HG03135 (cell line): ENCODE data around the gene CEP192.
"Not testable (repeated sequence)": the region's sequence is repeated elsewhere in the genome, so short reads cannot be mapped to it uniquely, and the experiment has no call there.

Experiments
- ATAC-seq: cut with Tn5 transposase; IDR thresholded peaks from one replicate; pipeline ENCODE4 v1.9.1; 2021; ENCODE audit warnings: mild to moderate bottlenecking, moderate library complexity; ENCODE audit not compliant: unreplicated experiment

CEP192 gene

DNA sequence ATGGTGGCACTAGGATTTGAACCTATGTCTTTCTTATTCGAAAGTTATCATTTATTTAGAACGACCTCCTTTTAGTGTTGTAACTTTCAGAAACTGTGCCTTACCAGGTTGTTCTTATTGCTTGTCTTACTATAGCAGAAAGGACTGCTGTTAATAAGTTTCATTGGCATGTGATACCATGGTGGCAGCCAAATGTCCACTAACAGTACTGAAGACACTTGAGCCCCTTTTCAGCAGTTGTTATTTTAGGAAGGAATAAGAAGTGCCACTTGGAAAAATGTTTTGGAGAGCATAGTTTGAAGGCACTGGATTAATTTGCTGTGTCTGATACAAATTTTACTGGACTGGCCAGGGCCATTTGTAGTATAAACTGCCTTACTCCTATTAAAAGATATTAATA, 37.7 kb downstream of the CEP192 start:
- ATAC-seq, result no peak

DNA sequence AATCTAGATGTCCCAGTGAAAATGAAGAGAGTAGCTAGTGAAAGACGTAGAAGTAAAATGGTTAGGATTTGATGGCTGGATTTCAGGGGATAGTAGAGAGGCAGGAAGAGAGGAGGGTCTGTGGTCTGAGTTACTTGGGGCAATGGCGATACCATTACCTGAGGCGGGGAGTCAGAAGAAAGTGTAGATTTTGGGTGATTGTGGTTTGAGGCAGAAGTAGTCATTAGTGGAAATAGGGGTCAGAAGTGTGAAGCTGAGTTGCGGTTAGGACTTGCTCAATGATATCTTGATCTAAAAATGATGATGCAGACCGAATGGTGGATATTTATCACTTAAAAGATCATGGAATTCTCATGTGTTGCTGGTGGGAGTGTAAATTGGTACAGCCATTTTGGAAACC, 41.0 kb downstream of the CEP192 start:
- ATAC-seq, result no peak

DNA sequence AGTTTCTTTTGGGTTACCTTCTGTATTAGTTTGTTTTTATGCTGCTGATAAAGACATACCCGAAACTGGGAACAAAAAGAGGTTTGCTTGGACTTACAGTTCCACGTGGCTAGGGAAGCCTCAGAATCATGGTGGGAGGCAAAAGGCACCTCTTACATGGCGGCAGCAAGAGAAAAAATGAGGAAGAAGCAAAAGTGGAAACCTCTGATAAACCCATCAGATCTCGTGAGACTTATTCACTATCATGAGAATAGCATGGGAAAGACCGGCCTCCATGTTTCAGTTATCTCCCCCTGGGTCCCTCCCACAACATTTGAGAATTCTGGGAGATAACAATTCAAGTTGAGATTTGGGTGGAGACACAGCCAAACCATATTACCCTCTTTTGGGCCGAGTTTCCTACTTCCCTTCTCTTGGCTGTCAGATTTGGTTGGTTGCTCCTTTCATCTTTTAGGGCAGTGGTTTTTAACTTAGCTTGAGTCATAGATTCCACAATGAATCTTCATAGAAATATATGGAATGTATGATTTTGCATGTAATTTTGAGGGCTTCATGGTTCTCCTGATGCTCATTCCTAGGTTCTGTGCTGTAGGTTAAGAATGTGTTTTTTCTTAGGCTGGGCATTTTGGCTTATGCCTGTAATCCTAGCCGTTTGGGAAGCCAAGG, 44.2 kb downstream of the CEP192 start:
- ATAC-seq, result no peak

DNA sequence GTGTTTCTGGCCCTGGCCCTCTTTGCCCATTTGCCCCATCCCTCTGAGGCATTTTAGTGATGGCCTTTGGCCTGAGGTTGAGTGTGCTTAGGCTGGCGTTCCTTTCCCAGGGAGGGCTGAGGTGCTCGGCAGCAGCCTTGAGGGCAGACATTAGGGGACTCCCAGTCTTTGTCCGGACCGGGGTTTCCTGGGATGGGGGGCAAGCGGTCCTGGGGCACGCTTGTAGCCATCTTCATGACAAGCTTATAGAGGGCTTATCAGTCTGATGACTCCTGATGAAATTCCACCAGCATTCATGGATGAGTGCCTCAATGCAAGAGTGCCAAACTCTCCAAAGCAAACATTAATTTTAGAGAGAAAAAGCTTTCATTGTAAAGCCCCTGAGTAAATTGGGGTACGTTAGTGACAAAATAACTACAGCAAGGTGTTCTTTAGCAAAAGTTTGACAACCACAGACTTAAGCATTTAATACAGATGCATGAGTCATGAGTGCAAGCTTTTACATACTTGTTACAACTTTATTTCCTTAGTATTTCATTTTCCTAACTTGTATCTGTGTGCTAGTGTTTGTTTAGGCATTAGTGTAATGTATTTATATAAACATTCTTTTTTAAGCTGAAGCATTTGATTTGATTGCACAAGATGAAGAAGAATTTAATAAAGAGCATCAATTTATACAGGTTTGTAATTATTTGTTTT, 45.6 kb downstream of the CEP192 start:
- no peak for ATAC-seq

DNA sequence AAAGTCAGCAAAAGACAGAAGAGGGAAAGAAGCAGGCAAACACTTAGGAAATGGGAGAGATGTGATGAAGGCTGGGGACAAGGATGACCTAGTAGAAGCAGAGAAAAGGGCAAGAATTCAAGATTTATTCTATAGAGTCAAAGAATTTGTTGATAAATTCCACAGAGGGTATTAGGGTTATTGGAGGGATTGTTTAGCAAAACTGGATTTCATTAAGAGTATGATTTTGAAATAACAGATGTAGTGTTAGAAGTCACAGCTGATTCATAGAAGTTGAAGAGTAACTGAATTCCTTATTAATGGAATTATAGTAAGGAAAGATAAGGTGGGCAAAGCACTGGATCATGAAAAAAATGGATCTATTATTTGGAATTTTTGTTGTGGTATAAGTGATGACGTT, 48.6 kb downstream of the CEP192 start:
- ATAC-seq, result no peak

DNA sequence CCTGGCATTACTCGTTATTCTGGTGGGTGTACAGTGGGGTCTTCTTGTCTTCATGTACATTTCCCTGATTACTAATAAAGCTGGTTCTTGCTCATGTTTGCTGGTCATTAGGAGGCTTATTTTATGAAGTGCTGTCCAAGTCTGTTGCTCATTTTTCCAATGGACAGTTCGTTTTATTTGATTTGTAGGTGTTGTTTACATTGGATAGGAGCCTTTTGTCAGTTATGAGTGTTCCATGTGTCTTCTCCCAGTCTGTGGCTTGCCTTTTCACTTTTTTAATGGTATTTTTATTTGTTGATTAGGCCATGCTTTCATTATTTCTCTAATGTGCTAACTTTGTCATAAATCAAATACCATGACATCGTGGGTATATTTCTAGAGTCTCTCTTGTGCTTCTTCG, 51.9 kb downstream of the CEP192 start:
- ATAC-seq, result no peak

DNA sequence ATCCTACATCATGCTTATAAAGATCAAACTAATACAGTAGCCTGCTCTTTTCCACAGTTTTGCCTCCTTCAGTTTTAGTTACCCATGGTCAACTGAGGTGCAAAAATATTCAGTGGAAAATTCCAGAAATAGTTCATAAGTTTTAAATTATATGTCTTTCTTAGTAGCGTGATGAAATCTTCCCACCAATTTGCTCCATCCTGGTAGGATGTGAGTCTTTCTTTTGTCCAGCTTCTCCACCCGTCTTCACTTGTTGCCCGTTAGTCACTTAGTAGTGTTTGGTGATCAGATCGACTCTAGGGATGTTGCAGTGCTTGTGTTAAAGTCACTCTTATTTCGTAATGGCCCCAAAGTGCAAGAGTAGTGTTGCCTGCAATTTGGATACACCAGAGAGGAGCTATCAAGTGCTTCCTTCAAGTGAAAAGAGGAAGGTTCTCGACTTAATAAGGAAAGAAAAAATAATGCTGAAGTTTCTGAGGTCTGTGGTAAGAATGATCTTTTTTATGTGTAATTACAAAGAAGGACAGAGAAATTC, 57.0 kb downstream of the CEP192 start:
- no peak for ATAC-seq

DNA sequence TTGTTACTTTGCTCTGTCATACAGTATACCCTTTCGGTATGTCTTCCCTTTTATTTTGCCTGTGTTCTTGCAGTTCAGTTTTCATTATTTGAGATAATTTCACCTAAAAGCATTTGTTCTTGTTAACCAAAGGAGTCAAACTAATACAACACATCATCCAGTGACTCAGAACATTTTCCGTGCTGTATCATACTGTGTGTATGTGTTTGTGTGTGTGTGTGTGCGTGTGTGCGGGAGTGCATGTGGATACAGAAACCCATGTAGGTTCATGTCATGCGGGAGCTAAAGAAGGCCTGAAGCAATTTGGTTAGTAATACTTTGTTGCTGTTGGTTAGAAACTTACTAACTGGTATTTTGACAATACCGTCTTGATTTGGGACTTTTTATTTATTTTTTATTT, 60.0 kb downstream of the CEP192 start:
- ATAC-seq, result no peak

DNA sequence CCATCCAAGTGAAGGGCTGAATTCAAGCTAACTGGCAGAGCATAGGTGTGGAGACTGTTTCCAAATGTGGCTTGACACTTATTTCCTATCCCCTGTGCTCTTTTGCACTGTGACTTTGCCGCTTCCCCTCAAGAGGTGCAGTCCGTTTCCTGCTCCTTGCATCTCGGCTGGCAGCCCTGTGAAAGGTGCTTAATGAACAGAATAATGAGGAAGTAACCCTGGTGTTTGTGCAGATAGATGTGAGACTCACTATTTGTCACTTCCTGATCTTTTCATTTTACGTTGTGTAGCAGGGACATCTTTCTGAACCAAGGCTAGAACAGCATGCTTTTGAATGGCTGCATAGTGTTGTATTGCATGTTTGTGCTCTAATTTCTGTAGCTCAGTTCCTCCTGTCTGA, 60.8 kb downstream of the CEP192 start:
- ATAC-seq, result no peak

DNA sequence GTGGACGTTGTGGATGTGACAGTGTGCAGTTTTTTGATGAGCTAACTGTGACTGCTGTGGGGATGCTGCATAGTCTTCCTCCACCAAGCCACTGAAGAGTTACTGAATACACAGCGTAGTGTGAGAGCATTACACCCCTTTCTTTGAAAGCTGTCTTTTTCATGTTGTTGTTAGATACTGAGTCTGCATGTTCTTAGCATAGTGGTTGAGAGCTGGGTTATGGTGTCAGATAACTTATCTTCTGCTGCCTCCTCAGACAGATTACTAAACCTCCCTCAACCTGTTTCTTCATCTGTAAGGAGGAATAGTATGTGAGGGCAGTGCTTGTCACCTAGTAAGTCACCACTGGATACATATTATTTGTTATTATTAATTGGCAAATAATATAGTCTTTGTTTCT, 63.2 kb downstream of the CEP192 start:
- no peak for ATAC-seq

DNA sequence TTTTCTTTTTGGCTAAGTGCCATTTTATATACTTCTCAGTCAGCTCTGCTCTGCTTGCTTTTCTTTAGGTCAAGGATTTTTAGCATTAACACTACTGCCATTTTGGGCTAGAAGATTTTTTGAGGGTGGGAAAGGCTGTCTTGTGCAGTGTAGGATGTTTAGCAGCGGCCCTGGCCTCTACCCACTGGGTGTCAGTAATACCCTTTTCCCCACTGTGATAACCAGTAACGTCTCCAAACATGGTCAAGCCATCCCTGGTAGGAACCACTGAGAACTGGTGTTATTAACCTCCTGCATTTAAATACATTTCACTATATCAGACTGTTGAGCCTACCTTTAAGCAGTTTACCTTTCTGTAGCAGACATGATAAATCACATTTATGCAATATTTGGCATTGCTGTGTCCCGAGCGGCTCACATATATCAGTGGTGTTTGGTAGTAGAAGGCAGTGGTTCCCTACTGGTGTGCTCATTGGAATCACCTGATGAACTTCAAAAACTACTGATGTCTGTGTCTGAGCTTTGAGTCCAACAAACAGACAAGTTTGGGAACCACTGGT, 70.5 kb downstream of the CEP192 start:
- no peak for ATAC-seq

DNA sequence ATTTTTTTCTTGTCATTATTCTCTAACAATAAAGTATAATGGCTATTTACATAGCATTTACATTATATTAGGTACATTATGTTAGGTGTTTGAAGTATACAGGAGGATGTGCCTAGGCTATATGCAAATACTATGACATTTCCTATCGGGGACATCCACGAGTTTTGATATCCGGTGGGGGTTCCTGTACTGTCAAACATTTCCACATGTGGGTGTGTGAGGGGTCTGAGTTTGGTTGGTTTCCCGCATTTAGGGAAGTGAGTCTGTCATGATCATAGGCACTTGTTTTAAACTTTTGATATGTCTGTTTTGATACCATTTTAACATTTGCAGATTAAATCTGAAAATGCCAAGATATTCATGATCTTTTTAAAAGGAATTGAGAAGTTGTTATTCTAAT, 76.0 kb downstream of the CEP192 start:
- ATAC-seq, result no peak

DNA sequence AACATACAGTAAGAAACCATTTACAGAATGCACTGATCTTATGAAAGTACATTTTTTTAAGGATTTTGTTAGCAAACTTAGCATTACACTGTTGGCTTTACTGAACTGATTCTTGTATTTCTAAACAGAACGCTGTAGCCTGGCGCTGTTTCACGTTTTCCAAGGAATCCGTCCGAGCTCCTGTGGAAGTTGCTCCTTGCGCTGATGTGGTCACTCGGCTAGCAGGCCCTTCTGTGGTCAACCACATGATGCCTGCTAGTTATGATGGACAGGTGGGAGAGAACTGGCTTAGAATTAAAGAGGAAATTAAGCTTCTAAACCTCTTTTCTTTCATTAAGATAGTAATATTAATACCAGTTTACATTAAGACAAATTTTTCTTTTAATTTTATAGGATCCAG, 76.8 kb downstream of the CEP192 start:
- no peak for ATAC-seq

DNA sequence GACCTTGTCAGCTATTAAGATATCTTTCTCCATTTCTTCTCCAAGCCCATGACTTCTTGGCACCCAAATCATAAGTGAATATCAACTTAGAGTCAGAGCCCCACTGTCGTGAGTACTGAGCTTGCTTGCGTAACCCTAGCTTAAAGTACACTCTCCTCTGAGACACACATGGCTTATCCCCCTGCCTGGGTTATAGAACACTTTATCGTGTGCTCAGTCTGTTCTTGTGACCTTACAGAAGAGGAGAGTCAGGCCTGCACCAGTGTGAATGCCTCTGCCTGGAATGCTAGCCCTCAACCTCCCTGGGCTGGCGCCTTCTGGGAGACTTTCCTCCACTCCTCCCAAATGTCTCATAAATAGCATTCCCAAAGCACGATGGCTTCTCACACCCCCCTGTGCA, 79.3 kb downstream of the CEP192 start:
- ATAC-seq, result no peak

DNA sequence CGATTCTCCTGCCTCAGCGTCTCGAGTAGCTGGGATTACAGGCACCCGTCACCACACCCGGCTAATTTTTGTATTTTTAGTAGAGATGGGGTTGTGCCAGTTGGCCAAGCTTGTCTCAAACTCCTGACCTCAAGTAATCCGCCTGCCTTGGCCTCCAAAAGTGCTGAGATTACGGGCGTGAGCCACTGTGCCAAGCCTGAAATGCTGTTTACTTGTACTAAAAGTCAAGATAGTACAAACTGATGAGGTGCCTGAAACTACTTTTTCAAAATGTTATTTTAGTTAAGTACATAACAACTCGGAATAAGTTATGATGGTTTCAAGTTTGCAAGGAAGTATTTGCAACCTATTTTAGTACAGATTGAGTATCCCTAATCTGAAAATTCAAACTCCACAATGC, 85.7 kb downstream of the CEP192 start:
- no peak for ATAC-seq

DNA sequence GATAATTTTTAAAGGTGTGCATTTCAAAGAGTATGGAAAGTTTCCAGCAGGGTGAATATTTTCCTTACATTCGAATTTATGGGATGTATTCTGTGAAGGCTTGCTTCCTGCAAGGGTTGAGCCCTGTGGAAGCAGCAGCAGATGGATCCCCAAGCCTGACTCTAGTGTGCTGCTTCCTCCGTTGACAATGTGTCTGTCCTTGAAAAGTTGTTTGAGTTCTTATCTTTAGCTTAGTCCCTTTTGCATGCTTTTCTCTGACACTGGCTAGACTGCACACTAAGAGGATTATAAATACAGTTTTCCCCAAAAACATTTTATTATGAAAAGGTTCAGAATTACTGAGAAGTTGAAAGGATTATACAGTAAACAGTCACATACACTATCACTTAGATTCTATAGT, 86.3 kb downstream of the CEP192 start:
- no peak for ATAC-seq

DNA sequence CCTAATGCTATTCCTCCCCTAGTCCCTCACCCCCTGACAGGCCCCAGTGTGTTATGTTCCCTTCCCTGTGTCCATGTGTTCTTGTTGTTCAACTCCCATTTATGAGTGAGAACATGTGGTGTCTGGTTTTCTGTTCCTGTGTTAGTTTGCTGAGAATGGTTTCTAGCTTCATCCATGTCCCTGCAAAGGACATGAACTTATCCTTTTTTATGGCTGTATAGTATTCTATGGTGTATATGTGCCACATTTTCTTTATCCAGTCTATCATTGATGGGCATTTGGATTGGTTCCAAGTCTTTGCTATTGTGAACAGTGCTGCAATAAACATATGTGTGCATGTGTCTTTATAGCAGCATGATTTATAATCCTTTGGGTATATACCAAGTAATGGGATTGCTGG, 86.9 kb downstream of the CEP192 start:
- not testable (repeated sequence) for ATAC-seq

DNA sequence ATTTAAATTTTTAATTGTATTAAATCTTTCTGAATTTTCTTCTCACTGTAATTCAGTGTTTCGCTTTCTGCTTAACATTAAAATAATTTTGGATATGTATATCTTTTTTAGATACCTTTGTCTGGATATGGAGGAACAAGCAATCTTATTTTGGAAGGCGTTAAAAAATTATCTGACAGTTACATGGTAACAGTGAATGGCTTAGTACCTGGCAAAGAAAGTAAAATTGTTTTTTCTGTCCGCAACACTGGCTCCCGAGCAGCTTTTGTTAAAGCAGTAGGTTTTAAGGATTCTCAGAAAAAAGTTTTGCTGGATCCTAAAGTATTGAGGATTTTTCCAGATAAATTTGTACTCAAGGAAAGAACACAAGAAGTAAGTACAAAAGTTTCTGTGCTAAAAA, 95.7 kb downstream of the CEP192 start:
- ATAC-seq, result no peak

DNA sequence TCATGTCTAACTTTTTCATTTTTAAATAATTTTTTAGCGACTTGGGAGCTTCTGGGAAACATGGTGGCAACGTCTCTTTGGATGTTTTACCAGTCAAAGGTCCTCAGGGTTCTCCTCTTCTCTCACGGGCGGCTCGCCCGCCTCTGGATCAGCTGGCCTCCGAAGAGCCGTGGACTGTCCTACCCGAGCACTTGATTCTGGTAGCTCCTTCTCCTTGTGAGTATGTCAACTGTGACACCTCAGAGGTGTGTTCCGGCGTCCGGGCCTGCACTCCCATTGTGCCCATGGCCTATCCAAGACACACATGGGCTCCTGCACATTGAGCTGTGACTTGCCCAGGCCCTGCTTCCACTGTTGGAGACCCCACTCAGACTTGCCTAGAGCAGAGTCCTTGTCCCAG, 104.3 kb downstream of the CEP192 start:
- ATAC-seq, result no peak

DNA sequence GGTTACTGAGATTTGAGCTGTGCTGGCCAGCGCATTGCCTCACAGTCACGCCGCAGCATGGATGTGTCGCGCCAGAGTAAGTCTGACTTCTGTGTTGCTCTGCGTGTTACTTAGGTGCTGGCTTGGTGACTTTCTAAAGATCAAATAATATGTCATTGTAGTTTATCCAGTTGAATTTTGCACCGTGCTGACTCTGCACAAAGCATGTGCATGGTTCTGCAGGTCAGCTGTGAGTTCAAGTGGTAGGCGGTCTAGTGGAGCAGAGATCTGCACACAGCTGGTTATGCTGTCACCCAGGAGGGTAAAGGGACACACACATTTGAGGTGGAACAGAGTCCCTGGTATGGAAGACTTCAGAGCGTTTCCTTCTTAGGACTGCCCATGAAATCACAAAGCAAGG, 105.1 kb downstream of the CEP192 start:
- ATAC-seq, result no peak

DNA sequence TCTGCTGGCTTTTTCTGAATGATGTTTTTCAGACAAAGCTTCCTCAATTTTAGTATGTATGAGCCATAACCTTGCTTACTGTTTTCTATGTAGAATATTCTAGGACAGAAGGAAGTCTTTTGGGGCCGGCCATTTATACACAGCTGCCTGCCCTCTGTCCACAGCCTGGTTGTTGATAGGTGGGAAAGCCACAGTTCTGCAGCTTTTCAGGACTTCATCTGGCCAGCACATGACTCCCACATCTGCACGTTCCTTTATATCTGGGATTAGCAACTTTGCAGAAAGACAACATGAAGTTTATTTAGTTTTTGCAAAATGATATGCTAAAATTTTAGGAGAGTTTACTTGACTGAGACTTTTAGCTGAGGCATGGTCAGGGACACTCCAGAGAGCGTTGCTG, 105.6 kb downstream of the CEP192 start:
- no peak for ATAC-seq

DNA sequence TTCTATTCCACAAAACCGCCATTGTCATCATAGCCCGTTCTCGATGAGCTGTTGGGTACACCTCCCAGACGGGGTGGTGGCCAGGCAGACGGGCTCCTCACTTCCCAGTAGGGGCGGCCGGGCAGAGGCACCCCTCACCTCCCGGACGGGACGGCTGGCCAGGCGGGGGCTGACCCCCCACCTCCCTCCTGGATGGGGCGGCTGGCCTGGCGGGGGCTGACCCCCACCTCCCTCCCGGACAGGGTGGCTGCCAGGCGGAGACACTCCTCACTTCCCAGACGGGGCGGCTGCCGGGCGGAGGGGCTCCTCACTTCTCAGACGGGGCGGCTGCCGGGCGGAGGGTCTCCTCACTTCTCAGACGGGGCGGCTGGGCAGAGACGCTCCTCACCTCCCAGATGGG, 106.9 kb downstream of the CEP192 start:
- ATAC-seq, result not testable (repeated sequence)
